Measurements from ENCODE around the gene LHX5. TPM values are rescaled to one million over a fixed set of nuclear protein-coding genes. Genes with fewer than 3 reads are reported as not detected.
A peak's percentile ranks its signal among the peaks of the same experiment; 100 is the strongest.

LHX5 gene
- total RNA-seq, 1 donor from 2014 or later: 48.4 TPM

DNA sequence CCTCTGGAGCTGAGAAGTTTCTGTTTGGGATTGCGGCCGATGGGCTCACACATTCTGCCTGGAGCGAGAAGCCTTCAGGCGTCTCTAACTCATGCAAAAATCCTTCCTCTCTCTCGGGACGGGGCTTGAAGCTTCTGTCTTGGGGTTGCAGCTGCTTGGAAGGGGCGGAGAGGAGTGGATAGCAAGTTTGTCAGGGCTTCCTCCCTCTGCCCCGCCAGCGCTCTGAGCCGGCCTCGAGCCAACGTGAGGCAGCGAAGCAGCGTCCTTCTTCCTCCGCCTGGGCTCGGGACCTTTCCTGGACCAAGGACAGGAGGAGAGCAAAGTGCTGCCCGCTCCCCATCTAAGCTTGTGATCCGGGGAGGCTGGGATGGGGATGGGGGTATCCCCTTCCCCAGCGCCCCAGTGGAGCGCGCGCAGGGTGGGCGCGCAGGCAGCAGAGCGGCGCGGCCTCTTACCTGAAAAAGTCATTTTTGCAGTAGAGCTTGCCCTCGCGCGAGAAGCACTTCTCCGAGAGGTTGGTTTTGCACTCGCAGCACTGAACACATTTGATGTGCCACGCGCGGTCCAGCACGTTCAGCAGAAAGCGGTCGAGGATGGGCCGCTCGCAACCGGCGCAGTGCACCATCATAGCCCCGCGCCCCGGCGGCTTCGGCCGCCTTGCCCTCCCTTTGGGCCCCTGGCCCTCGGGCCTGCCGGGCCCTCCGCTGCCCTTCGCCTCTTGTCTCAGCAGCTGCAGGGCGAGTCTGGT is 626 bp downstream of the LHX5 start:
- Histone ChIP-seq H3K27me3 (no peaks in the 10 kb centered on the region), H3F3A (ENCODE audit: low read depth) (peaks cover 72% of the 10 kb centered on the region), H4K20me1 (ENCODE audit: low read depth) (peaks cover 99% of the 10 kb centered on the region), H3K36me3 (no peaks in the 10 kb centered on the region), H3K27ac (peak overlapping the region; percentile 42), H3K4me1 (peaks cover 49% of the 10 kb centered on the region), H3K4me2 (peak overlapping the region; percentile 99), H2AFZ (replicated peaks) (no peak overlapping the region), H3K79me2 (ENCODE audit: low read depth) (peaks cover 100% of the 10 kb centered on the region), H3K4me3 (peak overlapping the region; percentile 95), H3K9me3 (ENCODE audit: low read depth) (no peaks in the 10 kb centered on the region), H3K9ac (peak overlapping the region; percentile 53)
- DNase-seq (ENCODE audit: low spot score): peak; percentile 54
- peaks cover 88% of the 10 kb centered on the region for H3K27me3 Mint-ChIP-seq (ENCODE audit: insufficient read depth, low read depth)
- no peak overlapping the region for H3K27ac Mint-ChIP-seq
- peaks cover 51% of the 10 kb centered on the region for H3K4me1 Mint-ChIP-seq
- TF ChIP-seq EZH2 (IDR thresholded peaks at IDR 0.05): no peak
- no peak for TF ChIP-seq CTCF (IDR thresholded peaks at IDR 0.05)
- TF ChIP-seq EZH2phosphoT487 (IDR thresholded peaks at IDR 0.05): no peak
- no peaks in the 10 kb centered on the region for H3K9me3 Mint-ChIP-seq
- peaks cover 5% of the 10 kb centered on the region for H3K36me3 Mint-ChIP-seq
- H3K4me3 Mint-ChIP-seq: peak overlapping the region; percentile 93

GRCh38 chr12:113469949-113470743 is 1.5 kb downstream of the LHX5 start:
- Histone ChIP-seq H2AFZ (replicated peaks) (no peak overlapping the region), H3K9ac (peak overlapping the region; percentile 15), H3K79me2 (ENCODE audit: low read depth) (peaks cover 100% of the 10 kb centered on the region), H4K20me1 (ENCODE audit: low read depth) (peaks cover 99% of the 10 kb centered on the region), H3K4me1 (peaks cover 49% of the 10 kb centered on the region), H3K27me3 (no peaks in the 10 kb centered on the region), H3K9me3 (ENCODE audit: low read depth) (no peaks in the 10 kb centered on the region), H3K36me3 (no peaks in the 10 kb centered on the region), H3K4me3 (peak overlapping the region; percentile 95), H3K4me2 (peak overlapping the region; percentile 99), H3F3A (ENCODE audit: low read depth) (peaks cover 72% of the 10 kb centered on the region), H3K27ac (peak overlapping the region; percentile 24)
- Mint-ChIP-seq H3K27ac (no peak overlapping the region), H3K4me1 (peaks cover 46% of the 10 kb centered on the region), H3K36me3 (peaks cover 5% of the 10 kb centered on the region), H3K4me3 (peak overlapping the region; percentile 93), H3K9me3 (no peaks in the 10 kb centered on the region), H3K27me3 (ENCODE audit: insufficient read depth, low read depth) (peaks cover 81% of the 10 kb centered on the region)
- peak; percentile 73 for DNase-seq (ENCODE audit: low spot score)
- TF ChIP-seq EZH2phosphoT487 (IDR thresholded peaks at IDR 0.05) (no peak), EZH2 (IDR thresholded peaks at IDR 0.05) (no peak), CTCF (IDR thresholded peaks at IDR 0.05) (no peak)

DNA sequence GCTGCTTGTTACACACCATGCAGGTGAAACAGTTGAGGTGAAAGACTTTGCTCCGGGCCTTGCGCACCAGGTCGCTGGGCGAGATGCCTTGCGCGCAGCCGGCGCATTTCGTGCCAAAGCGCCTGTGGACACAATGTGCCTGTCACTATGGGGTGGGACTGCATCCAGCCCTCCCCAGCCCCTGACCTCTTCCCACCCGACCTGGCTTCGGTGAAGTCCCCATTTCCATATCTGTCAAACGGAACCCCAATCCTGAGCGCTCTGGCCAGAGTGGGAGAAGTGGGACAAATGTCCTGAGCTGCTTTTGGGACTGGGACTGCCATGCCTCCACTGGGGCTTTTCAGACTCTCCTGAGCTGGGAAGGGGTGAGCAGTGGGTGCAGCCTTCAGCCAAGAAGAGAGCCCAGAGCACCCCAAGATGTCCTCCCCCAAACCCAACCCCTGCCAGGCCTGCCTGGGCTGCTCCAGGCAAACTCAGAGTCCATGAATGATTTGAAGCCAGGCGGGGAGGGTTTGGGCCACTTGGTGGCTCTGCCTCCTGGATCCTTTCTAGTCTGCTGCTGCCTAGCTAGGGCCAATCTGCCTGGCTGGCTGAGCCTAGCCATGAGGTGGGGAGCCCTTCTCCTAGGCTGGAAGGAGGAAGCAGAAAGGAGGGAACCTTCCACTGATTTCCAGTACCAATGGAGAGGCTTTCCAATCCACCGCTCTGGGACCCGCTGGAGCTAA is 2.3 kb downstream of the LHX5 start:
- Histone ChIP-seq H3K79me2 (ENCODE audit: low read depth) (peaks cover 100% of the 10 kb centered on the region), H3F3A (ENCODE audit: low read depth) (peaks cover 72% of the 10 kb centered on the region), H3K4me3 (peak overlapping the region; percentile 95), H3K27me3 (no peaks in the 10 kb centered on the region), H3K9me3 (ENCODE audit: low read depth) (no peaks in the 10 kb centered on the region), H3K4me1 (peaks cover 53% of the 10 kb centered on the region), H4K20me1 (ENCODE audit: low read depth) (peaks cover 99% of the 10 kb centered on the region), H3K9ac (no peak overlapping the region), H2AFZ (replicated peaks) (no peak overlapping the region), H3K36me3 (no peaks in the 10 kb centered on the region), H3K27ac (peak overlapping the region; percentile 24), H3K4me2 (peak overlapping the region; percentile 99)
- Mint-ChIP-seq H3K4me3 (peak overlapping the region; percentile 93), H3K4me1 (peaks cover 47% of the 10 kb centered on the region), H3K36me3 (peaks cover 5% of the 10 kb centered on the region), H3K27ac (no peak overlapping the region), H3K9me3 (no peaks in the 10 kb centered on the region), H3K27me3 (ENCODE audit: insufficient read depth, low read depth) (peaks cover 78% of the 10 kb centered on the region)
- TF ChIP-seq EZH2 (IDR thresholded peaks at IDR 0.05) (no peak), CTCF (IDR thresholded peaks at IDR 0.05) (no peak), EZH2phosphoT487 (IDR thresholded peaks at IDR 0.05) (no peak)
- peak; percentile 48 for DNase-seq (ENCODE audit: low spot score)

All from neural progenitor cell (in vitro differentiated cells).